Measurements from ENCODE around the gene NCCRP1. TPM values are rescaled to one million over a fixed set of nuclear protein-coding genes. Genes with fewer than 3 reads are reported as not detected.
A peak's percentile ranks its signal among the peaks of the same experiment; 100 is the strongest.

The NCCRP1 gene
- total RNA-seq, 1 experiment from 2014 or later: 23.2 TPM

DNA sequence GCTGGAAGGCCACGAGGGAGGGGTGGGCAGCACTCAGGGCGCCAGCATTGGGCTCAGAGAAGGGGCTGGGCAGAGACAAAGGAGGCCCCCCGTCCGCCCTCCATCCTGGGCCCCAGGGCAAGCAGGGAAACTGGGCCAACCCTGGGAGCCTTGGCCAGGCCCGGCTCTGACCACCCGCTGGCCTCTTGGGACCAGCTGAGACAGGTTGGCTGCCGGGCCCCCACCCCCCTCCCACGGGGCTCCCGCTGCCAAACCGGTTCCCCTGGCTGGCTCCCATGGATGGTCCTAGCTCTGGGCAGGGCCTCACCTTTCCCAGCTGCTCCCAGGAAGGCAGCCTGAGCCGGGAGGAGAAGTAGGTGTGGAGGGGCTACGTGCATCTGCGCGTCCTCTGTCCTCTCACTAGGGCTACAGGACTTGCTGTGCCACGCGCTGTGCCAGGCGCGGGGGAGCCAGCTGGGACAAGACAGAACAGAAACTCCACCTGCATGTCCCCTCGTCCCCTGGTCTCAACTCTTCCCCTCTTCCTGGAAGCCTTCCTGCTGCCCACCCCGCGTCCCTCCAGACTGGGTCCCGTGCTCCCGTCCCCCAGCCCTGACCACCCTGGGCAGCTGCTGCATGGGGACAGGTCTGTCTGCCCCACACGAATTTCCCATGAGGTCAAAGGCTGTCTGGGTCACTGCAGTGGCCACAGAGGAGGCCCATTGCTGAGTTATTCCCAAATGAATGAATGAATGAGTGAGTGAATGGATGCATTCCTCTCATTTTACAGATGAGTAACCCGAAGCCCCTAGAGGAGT is 29.1 kb upstream of the NCCRP1 start:
- 0 out of 2 replicates have a peak overlapping the region, but pooled peaks have one; percentile 37 for H2AFZ ChIP-seq
- H4K20me1 ChIP-seq (ENCODE audit: insufficient read depth): peaks cover 37% of the 10 kb centered on the region; the same call in 1 of the 2 replicates
- peak; percentile 78 for DNase-seq

DNA sequence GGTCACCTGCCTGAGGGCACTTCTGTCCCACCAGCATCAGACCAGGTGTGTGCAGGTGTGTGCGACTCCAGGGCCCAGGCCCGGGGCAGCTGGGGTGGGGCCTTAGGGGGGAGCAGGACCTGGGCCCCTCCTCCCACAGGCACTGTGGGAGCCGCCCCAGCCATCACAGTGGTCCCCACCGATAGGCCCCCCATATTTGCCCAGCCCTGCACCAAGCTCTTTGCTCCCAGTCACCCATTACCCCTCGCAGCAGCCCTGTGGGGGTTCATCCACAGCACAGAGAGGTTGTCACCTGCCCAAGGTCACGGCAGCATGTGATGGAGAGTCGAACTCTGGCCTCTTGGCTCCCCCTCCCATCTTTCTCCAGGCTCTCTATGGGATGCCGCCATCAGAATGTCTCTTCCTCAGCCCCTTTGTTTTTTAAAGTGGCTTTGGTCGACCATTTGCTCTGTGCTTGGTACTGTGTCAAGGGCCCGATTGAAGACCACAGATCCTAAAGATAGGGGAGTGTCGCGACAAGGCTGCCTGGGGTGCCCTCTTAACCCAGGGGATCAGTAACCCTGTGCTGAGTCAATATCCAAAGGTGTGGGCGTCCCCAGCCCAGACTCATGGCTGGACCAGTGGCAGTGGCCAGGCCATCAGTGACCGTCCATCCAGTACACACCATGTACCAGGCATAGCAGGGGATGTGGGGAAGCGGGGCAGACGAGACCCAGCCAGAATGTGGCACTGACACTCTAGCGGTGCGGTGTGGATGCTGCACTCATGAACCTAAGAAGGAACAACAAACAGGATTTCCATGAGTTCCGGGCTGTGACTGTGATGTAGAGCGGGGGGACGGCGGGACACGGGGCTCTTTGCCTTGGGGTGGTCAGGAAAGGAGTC is 28.3 kb upstream of the NCCRP1 start:
- TF ChIP-seq, protein P1, sequence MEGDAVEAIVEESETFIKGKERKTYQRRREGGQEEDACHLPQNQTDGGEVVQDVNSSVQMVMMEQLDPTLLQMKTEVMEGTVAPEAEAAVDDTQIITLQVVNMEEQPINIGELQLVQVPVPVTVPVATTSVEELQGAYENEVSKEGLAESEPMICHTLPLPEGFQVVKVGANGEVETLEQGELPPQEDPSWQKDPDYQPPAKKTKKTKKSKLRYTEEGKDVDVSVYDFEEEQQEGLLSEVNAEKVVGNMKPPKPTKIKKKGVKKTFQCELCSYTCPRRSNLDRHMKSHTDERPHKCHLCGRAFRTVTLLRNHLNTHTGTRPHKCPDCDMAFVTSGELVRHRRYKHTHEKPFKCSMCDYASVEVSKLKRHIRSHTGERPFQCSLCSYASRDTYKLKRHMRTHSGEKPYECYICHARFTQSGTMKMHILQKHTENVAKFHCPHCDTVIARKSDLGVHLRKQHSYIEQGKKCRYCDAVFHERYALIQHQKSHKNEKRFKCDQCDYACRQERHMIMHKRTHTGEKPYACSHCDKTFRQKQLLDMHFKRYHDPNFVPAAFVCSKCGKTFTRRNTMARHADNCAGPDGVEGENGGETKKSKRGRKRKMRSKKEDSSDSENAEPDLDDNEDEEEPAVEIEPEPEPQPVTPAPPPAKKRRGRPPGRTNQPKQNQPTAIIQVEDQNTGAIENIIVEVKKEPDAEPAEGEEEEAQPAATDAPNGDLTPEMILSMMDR (conservative IDR thresholded peaks at IDR 0.05): no peak
- TF ChIP-seq EZH2 (IDR thresholded peaks at IDR 0.05; ENCODE audit: low read depth): no peak
- H2AFZ ChIP-seq: no peak overlapping the region
- H4K20me1 ChIP-seq (ENCODE audit: insufficient read depth): peaks cover 37% of the 10 kb centered on the region; the same call in 1 of the 2 replicates
- no peak overlapping the region for H3K4me3 ChIP-seq
- DNase-seq: no peak
- peaks cover 29% of the 10 kb centered on the region for H3K4me1 ChIP-seq (replicated peaks; ENCODE audit: insufficient read depth)
- H3K9me3 ChIP-seq (ENCODE audit: insufficient read depth, low read depth): no peaks in the 10 kb centered on the region
- CTCF ChIA-PET: no interaction called here
- no peaks in the 10 kb centered on the region for H3K9me2 ChIP-seq (ENCODE audit: insufficient read depth)
- no peaks in the 10 kb centered on the region for H3K27me3 ChIP-seq (ENCODE audit: insufficient read depth, low read depth)
- H3K27ac ChIP-seq: no peak overlapping the region
- peaks cover 18% of the 10 kb centered on the region for H3K79me2 ChIP-seq (ENCODE audit: low read depth)
- intact Hi-C loops (cut with micrococcal nuclease; ENCODE audit: unreplicated experiment): no loop called here
- no TSS peak for BruUV-seq (replicated peaks)
- H3K4me2 ChIP-seq: peak overlapping the region; percentile 94
- H3K36me3 ChIP-seq (ENCODE audit: low read depth): no peaks in the 10 kb centered on the region
- POLR2A ChIA-PET (ENCODE audit: unreplicated experiment): no interaction called here
- H3F3A ChIP-seq (ENCODE audit: insufficient read depth, low read depth): peaks cover 21% of the 10 kb centered on the region

More for the DNA sequence above, 29.1 kb upstream of the NCCRP1 start:
- intact Hi-C loops (cut with micrococcal nuclease; ENCODE audit: unreplicated experiment): loop anchor here (1.0 kb wide), 2 partner anchors 13 to 42 kb away; partner anchors contain the start of gene PAK4
- ChIA-PET CTCF (no interaction called here), POLR2A (ENCODE audit: unreplicated experiment) (interaction anchor here (0.5 kb wide), 1 partner anchor 435 kb away, joined by 4 read pairs; no protein-coding TSS in a partner anchor)
- Histone ChIP-seq H3K36me3 (ENCODE audit: low read depth) (no peaks in the 10 kb centered on the region), H3K9me3 (ENCODE audit: insufficient read depth, low read depth) (no peaks in the 10 kb centered on the region), H3K4me1 (replicated peaks; ENCODE audit: insufficient read depth) (peaks cover 29% of the 10 kb centered on the region), H3K27me3 (ENCODE audit: insufficient read depth, low read depth) (no peaks in the 10 kb centered on the region), H3K9me2 (ENCODE audit: insufficient read depth) (no peaks in the 10 kb centered on the region), H3K4me3 (peak overlapping the region; percentile 53), H3K4me2 (peak overlapping the region; percentile 94), H3K27ac (peak overlapping the region; percentile 71), H3F3A (ENCODE audit: insufficient read depth, low read depth) (peaks cover 21% of the 10 kb centered on the region), H3K79me2 (ENCODE audit: low read depth) (peaks cover 18% of the 10 kb centered on the region)
- BruUV-seq (replicated peaks): no TSS peak
- TF ChIP-seq EZH2 (IDR thresholded peaks at IDR 0.05; ENCODE audit: low read depth): no peak
- TF ChIP-seq, protein P1 (conservative IDR thresholded peaks at IDR 0.05): no peak

DNA sequence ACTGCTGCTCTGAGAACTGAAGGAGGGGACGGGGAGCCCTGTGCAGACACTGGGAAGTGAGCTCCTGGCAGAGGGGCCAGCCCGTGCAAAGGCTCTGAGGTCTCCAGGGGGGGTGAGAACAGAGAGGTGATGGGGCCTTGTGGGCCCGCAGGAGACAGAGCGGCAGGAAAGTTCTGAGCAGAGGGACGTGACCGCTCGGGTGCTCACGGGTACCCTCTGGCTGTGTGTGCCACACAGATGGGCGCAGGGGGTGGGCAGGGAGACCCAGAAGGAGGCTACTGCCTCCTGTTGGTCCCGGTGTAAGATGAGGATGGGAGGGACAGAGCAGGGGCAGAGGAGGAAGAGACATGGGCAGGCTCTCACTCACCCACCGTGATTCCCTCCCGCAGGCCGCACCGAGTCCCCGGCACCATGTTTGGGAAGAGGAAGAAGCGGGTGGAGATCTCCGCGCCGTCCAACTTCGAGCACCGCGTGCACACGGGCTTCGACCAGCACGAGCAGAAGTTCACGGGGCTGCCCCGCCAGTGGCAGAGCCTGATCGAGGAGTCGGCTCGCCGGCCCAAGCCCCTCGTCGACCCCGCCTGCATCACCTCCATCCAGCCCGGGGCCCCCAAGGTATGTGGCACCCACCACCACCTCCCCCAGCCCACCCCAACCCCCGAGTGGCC is 27.5 kb upstream of the NCCRP1 start:
- Histone ChIP-seq H3K9me2 (ENCODE audit: insufficient read depth) (no peaks in the 10 kb centered on the region), H3K79me2 (ENCODE audit: low read depth) (peaks cover 18% of the 10 kb centered on the region), H4K20me1 (ENCODE audit: insufficient read depth) (peaks cover 33% of the 10 kb centered on the region; the same call in 1 of the 2 replicates), H3K9me3 (ENCODE audit: insufficient read depth, low read depth) (no peaks in the 10 kb centered on the region), H3K4me2 (no peak overlapping the region), H3K36me3 (ENCODE audit: low read depth) (no peaks in the 10 kb centered on the region), H3F3A (ENCODE audit: insufficient read depth, low read depth) (peaks cover 21% of the 10 kb centered on the region), H3K27ac (no peak overlapping the region), H3K4me1 (replicated peaks; ENCODE audit: insufficient read depth) (peaks cover 29% of the 10 kb centered on the region), H3K27me3 (ENCODE audit: insufficient read depth, low read depth) (no peaks in the 10 kb centered on the region), H3K4me3 (no peak overlapping the region), H2AFZ (no peak overlapping the region)
- no TSS peak for BruUV-seq (replicated peaks)
- intact Hi-C loops (cut with micrococcal nuclease; ENCODE audit: unreplicated experiment): no loop called here
- DNase-seq: no peak
- POLR2A ChIA-PET (ENCODE audit: unreplicated experiment): no interaction called here
- TF ChIP-seq, protein P1 (conservative IDR thresholded peaks at IDR 0.05): no peak
- no peak for TF ChIP-seq EZH2 (IDR thresholded peaks at IDR 0.05; ENCODE audit: low read depth)
- CTCF ChIA-PET: no interaction called here

All from PC-9 (cell line).